ENCODE data around the gene ANKRD42. TPM values are rescaled to one million over a fixed set of nuclear protein-coding genes. Genes with fewer than 3 reads are reported as not detected.

The ANKRD42 gene
- total RNA-seq, 4 donors from 2014 or later = 5.6 to 11.5 (median 8.9) TPM

GRCh38 chr11:83255366-83255765, 61.9 kb downstream of the ANKRD42 start:
- no peak for TF ChIP-seq EP300 (IDR thresholded peaks at IDR 0.05; ENCODE audit: low read depth)
- no peak for TF ChIP-seq POLR2AphosphoS5 (IDR thresholded peaks at IDR 0.05)
- no peak for TF ChIP-seq POLR2A (IDR thresholded peaks at IDR 0.05)
- TF ChIP-seq CTCF (IDR thresholded peaks at IDR 0.05) = no peak
- in situ Hi-C loops (cut with MboI; ENCODE audit: low pct_ligation_motif_present in 1 of 4, low pct_unique_long_range_greater_than_20kb in 1 of 4, low sequenced_read_pairs in 3 of 4) (loop anchor here in 1 of 4 donors (10.0 kb wide), 1 partner anchor 351 kb away; the partner anchor contains the start of genes DDIAS and PRCP), intact Hi-C loops (cut with DNase I; ENCODE audit: low total_unique reads) (no loop called here)
- no peaks in the 10 kb centered on the region for H3K9me3 ChIP-seq
- peaks cover 0 to 13% (median 0%) of the 10 kb centered on the region in 4 donors for H3K36me3 ChIP-seq
- no peaks in the 10 kb centered on the region for H3K27me3 ChIP-seq
- WGBS, 2 donors (ENCODE audit: low coverage in 1 of 2) = 88 to 96% methylated on average over 3 of the region's 3 CpGs
- H3K4me1 ChIP-seq = peaks cover 0 to 11% (median 6%) of the 10 kb centered on the region in 4 donors
- H3K27ac ChIP-seq = no peak overlapping the region
- no peak overlapping the region for H3K4me3 ChIP-seq
- DNase-seq = no peak

GRCh38 chr11:83256602-83257340, 63.3 kb downstream of the ANKRD42 start:
- H3K27me3 ChIP-seq = no peaks in the 10 kb centered on the region
- H3K4me3 ChIP-seq = no peak overlapping the region
- TF ChIP-seq CTCF (IDR thresholded peaks at IDR 0.05) = no peak
- peak in 1 of 3 donors; percentile 42 for TF ChIP-seq POLR2AphosphoS5 (IDR thresholded peaks at IDR 0.05)
- peaks cover 0 to 13% (median 0%) of the 10 kb centered on the region in 4 donors for H3K36me3 ChIP-seq
- intact Hi-C loops (cut with DNase I; ENCODE audit: low total_unique reads) = no loop called here
- in situ Hi-C loops (cut with MboI; ENCODE audit: low pct_ligation_motif_present in 1 of 4, low pct_unique_long_range_greater_than_20kb in 1 of 4, low sequenced_read_pairs in 3 of 4) = loop anchor here in 1 of 4 donors (10.0 kb wide), 1 partner anchor 352 kb away; the partner anchor contains the start of genes DDIAS and PRCP
- WGBS, 2 donors (ENCODE audit: low coverage in 1 of 2) = 57 to 88% methylated on average over 2 to 3 of the region's 3 CpGs
- H3K9me3 ChIP-seq = no peaks in the 10 kb centered on the region
- H3K27ac ChIP-seq = peak overlapping the region in 1 of 4 donors; percentile 15
- DNase-seq = no peak
- peaks cover 0 to 11% (median 6%) of the 10 kb centered on the region in 4 donors for H3K4me1 ChIP-seq

GRCh38 chr11:83257761-83258168, 64.3 kb downstream of the ANKRD42 start:
- TF ChIP-seq POLR2AphosphoS5 (IDR thresholded peaks at IDR 0.05) (no peak), EP300 (IDR thresholded peaks at IDR 0.05; ENCODE audit: low read depth) (no peak), CTCF (IDR thresholded peaks at IDR 0.05) (no peak), POLR2A (IDR thresholded peaks at IDR 0.05) (no peak)
- no peak overlapping the region for H3K4me3 ChIP-seq
- no peaks in the 10 kb centered on the region for H3K9me3 ChIP-seq
- H3K4me1 ChIP-seq = peaks cover 0 to 11% (median 6%) of the 10 kb centered on the region in 4 donors
- DNase-seq = no peak
- intact Hi-C loops (cut with DNase I; ENCODE audit: low total_unique reads) (no loop called here), in situ Hi-C loops (cut with MboI; ENCODE audit: low pct_ligation_motif_present in 1 of 4, low pct_unique_long_range_greater_than_20kb in 1 of 4, low sequenced_read_pairs in 3 of 4) (loop anchor here in 1 of 4 donors (10.0 kb wide), 1 partner anchor 353 kb away; the partner anchor contains the start of genes DDIAS and PRCP)
- H3K27me3 ChIP-seq = no peaks in the 10 kb centered on the region
- no peak overlapping the region for H3K27ac ChIP-seq
- 90 to 95% methylated on average over 2 to 3 of the region's 3 CpGs for WGBS, 2 donors (ENCODE audit: low coverage in 1 of 2)
- H3K36me3 ChIP-seq = peaks cover 0 to 13% (median 0%) of the 10 kb centered on the region in 4 donors

- no peak for DNase-seq
- H3K27me3 ChIP-seq = no peaks in the 10 kb centered on the region
- in situ Hi-C loops (cut with MboI; ENCODE audit: low pct_ligation_motif_present in 1 of 4, low pct_unique_long_range_greater_than_20kb in 1 of 4, low sequenced_read_pairs in 3 of 4) = loop anchor here in 1 of 4 donors (10.0 kb wide), 1 partner anchor 355 kb away; the partner anchor contains the start of genes DDIAS and PRCP
- H3K4me3 ChIP-seq = no peak overlapping the region
- H3K4me1 ChIP-seq = peaks cover 0 to 11% (median 6%) of the 10 kb centered on the region in 4 donors
- H3K36me3 ChIP-seq = peaks cover 0 to 27% (median 0%) of the 10 kb centered on the region in 4 donors
- intact Hi-C loops (cut with DNase I; ENCODE audit: low total_unique reads) = no loop called here
- H3K27ac ChIP-seq = no peak overlapping the region
- 100% methylated on average over 1 of the region's 1 CpG for WGBS, 2 donors (ENCODE audit: low coverage in 1 of 2)
- no peak for TF ChIP-seq CTCF (IDR thresholded peaks at IDR 0.05)
- TF ChIP-seq POLR2AphosphoS5 (IDR thresholded peaks at IDR 0.05) = no peak
- H3K9me3 ChIP-seq = no peaks in the 10 kb centered on the region
Observed at GRCh38 chr11:83259559-83259958, 66.0 kb downstream of the ANKRD42 start.

Measured in transverse colon (tissue), 4 donors.